SW 1271 (cell line): ENCODE results near the gene DPP6.

ENCODE experiments used
- DNase-seq, 2 experiments: peaks; one replicate each; lab custom pipeline; 2025; lab: John Stamatoyannopoulos, UW

The DPP6 gene

DNA sequence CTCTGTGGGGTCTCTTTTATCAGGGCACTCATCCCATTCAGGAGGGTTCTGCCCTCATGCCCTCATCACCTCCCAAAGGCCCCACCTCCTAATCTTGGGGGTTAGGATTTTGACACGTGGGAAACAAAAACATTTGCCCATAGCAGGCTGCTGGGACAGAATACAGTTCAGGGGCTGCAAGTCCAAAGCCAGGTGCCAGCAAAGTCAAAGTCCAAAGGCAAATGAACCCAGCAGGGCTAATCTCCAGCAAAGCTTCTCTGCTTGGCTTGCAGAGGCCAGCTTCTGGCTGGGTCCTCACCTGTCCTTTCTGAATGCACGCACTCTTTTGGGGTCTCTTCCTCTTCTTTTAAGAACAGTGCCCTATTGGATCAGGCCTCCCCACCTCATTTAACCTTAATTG, 359.9 kb downstream of the DPP6 start:
- DNase-seq = no peak

DNA sequence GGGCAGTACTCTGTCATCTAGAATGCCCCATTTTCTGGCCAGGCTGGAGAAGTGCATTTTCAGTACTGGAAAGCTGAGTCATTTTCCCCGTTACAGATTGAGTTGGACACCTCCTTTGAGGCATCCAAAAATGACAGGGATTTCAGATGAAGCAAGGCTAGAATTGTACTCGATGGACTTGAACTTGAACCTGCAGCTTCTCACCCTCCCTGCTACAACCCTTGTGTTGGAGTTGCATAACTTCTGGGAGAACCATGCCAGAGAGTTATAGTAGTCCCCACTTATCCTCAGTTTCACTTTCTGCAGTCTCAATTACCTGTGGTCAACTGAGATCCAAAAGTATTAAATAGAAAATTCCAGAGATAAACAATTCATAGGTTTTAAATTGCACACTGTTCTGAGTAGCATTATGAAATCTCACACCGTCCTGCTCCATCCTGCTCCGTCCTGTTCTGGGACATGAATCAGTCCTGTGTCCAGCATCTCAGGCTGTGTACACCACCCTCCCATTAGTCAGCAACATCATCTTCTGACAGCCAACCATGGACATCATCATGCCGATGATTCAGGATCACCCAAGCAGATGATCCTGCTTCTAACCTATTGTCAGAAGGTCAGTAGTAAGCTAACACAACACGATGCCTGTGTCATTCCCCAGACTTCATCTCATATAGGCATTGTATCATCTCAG, 363.7 kb downstream of the DPP6 start:
- DNase-seq = no peak

DNA sequence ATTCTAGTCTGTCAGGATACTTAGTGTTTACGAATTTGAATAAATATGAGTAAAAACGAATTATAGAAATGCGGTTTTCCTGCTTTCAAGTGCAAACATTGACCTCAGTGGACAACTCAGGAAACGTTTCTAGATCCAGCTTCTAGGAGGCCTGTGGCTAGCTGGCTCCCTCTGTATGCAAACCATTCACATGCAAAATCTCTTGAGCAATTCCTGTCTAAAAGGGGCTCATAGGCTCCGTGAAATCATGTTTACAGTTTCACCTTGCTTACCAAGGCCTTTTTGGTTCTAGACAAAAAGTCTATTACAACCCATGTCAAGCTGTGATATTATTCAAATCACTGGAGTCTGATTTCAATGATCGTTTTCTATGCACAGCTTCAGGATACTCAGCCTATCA, 364.5 kb downstream of the DPP6 start:
- no peak for DNase-seq

DNA sequence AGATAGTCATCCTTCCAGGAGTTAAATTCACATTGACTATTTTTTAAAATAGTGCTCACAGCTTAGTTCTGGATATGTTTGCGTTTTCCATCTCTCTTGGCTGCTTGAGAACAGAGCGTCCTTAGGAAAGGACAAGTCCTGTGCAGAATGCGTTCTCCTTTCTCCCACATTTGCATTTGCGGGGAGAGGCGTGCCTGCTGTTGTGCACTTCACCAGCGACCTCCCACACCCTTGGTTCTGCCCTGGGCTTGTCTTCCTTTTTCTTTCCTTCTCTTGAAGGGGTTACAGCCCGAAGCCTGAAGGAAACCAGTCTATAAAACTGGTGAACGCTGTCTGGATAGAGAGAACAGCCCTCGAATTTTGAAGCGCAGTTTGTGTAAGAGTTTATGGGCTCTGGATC, 367.1 kb downstream of the DPP6 start:
- DNase-seq = no peak

DNA sequence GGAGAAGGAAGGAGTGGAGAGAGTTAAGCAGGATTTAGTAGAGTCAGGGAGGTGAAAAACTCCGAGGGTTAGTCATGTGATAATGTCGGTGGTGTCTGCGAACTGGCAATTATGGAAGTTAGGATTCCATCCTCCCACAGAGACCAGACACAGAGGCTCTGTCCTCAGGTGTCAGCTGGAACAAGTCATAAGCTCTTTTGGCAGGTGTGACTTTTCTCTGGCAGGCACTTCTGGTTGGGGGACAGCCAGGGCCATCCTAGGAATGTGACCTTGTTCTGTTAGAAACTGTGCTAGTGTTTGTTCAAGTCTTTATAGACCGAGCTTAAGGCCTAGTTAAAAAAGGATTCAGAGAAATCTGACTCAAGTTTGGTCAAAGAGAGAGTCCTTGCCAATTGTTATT, 371.0 kb downstream of the DPP6 start:
- no peak for DNase-seq

DNA sequence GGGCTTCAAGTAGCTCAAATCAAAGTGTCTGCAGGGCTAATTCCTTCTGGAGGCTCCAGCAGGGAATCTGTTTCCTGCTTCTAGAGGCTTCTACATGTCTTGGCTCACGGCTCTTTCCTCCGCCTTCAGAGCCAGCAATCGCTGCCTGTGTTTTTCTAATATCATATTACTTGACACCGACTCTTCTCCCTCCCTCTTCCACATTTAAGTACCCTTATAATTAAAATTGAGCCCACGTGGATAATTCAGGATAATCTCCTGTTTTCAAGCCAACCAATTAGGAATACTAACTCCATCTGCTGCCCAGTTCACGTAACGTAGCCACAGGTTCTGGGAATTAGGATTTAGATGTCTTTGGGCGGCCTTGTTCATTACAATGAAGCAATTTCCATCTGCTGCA, 372.2 kb downstream of the DPP6 start:
- no peak for DNase-seq

DNA sequence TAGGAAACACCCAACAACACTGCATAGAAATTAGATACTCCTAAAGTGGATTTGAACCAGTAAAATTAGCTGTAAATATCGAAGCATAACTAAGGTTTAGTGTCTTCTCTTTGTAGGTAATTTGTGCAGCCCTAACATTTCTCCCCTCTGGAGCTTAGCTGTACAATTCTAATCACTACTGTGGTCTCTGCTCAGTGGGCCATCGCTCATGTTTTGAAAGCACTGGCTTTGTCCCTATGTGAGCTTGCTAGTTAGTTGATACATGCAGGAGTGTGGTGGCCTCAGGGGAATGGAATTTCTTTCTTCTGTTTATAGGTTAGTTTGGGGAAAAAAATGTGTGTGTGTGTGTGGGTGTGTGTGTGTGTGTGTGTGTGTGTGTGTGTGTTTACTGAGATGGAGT, 373.1 kb downstream of the DPP6 start:
- DNase-seq = no peak

DNA sequence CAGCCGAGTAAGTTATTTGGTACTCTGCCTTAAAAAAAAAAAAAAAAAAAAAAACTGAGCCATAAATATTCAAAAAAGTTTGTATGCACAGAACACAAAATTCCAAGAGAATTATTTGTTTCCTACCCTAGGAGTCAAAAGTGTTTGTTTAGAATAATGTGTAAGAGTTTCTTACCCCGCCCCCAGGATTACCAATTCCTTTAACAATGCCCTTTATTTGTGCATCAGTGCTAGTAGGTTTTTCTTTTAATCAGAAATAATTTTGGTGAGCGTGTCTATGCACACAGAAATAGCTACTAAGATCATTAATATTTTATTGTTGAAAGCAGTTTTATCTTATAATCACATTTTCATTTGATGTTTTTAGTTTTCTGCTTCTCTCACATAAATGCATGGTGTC, 374.6 kb downstream of the DPP6 start:
- no peak for DNase-seq

DNA sequence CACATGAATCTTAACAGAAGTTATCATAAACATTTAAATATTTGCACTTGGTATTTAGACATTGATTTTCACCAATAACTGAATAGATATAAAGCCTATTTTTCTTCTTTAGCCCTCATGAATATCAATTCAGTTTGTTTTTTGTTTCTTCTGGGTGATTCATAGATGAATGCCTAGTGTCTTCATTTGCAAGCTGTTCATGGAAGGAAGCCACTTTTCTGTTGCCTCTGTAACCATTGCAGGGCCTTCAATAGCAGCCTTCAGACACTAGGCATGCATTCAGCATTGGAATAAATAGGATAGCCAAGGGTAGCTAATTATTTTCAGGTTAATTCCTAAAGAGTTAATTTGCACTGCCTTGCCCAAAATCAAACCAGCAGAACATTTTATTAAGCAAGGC, 375.3 kb downstream of the DPP6 start:
- no peak for DNase-seq

DNA sequence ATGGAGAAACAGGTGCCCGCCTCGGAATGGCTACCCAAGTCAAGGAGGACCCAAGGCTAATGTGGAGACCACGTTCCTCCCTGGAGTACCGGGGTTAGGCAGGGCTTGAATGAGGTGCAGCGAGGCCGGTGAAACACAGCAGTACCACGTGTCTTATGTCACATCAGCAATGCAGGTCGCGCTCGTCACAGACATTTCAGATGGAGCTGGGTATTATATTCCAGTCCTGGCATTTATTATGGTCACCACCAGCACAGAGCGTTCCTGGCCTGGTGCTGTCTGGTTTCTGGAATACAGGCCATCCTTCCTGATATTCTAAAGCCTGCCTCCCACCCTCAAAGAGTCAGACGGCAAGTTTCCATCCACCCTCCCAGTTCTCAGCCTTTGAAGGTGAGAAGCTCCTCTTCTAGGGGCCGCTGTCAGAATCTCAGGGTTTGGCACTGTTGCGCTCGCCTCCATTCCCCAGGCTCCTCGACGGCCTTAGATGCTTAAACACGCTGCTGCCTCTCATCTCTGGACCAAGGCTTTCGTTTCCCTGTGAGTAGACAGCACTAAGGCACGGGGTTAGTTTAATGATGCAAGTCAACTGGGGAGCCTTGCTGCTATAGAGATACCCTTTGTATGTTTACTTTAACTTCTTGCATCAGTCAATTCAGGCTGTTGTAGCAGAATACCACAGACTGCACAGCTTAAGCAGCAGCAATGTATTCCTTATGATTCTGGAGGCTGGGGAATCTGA, 377.6 kb downstream of the DPP6 start:
- no peak for DNase-seq

DNA sequence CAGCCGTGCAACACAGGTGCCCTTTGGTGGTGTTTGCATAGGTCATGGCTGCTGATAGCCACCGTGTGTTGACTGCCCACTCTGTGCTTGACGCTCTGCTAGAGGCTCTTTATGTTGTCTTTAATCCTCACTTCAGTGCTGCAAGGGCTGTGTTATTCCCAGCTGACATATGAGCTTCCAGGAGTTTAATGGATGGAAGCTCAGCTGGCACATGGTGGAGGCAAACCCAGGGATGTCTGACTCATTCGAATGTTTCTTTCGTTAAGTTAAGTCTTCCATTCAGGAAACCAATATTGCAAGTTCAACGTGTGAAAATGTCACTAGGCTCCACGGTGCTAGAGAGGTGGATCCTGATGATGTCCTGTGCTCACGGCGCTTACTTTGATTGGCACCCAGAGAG, 378.4 kb downstream of the DPP6 start:
- no peak for DNase-seq

DNA sequence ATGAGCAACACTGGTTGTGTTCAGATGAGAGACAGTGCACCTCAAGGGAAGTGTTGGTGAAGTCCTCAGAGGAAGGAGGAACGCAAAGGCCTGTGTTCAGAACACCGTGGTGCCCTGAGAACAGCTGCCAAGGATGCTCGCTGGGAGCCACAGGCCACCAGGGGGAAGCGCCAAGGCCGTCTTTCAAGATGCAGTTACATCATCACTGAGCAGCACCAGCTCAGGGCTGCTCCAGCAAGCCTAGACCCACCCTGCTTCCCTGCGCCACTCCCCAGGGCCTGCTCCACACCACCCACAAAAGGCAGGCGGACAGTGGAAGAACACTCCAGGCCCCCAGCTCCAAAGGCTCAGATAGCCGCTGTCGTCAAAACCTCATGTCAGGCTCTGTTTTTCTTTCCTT, 378.8 kb downstream of the DPP6 start:
- no peak for DNase-seq

DNA sequence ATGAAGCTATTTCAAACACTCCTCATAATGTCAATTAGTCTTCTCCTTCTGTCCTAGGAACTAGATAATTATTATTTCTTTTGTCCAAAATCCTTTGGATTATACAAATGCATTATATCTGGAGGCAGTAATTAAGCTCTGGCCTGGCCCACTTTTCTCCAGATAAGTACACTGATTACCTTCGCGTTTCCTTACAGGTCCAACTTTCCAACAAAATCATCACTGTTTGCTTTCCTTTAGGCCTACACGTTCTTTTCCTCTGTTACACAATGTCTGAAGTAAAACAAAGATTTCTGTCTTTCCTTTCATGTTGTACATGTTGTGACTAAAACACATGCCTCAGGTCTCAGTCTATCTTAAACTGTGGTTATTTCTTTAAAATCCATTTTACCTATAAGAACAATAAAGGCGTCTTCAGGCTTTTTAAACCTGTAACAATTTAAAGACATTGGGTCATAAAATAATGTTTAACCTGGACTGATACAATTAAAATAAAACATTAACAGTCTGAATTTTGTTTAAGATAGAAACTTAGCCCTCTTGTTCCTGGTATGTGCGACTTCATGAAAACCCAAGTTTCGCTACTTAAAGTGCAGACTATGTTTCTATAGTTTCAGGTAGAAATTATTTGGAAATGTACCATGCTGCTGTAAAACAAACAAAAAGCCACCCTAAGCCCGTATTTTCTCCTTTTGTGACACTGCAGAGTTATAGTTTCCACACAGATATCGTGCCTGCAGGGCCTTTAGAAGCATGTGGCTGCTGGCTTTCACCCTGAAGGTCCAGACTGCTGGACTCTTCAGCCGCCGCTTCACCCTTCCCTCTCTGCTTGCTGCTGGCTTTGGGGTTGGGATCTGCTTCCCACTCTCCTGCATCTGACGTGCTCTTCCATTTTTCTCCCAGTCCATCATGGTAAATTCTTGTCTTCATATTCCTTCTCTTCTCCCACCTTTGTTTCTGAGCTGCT, 381.7 kb downstream of the DPP6 start:
- DNase-seq = no peak

DNA sequence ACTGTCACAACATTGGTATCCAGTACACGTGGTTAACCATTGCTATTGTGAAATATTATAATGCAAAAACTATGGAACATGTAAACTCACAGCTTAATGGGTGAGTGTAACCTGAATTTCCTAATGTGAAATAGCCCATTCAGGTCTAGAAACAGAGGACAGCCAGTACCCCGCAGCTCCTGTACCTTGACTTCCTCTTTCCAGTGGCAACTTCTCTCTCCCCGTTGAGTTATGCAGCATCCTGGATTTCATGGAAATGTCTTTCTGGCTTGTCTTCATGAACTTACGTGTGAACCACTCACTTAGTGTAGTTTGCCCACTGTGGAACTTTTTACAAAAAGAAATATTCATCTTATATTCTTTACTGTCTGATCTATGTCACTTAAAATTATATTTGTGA, 384.4 kb downstream of the DPP6 start:
- no peak for DNase-seq

DNA sequence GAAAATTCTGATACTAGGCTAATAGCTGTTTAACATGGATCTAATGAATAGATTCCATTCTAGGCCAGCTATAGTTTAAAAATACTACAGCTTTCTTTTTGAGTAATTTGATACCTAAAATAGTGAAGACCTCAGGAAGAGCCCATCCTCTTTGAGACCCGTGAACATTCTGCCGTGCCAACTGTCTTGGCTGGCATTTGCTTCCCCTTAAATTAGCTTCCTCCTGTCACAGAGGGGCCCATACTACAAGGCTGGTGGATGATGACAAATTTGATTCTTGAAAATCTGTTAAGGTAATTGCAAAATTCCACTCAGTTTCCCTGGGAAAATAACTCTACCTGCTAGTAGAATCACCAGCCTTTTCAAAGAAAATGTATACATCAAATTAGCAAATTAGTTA, 385.0 kb downstream of the DPP6 start:
- no peak for DNase-seq

DNA sequence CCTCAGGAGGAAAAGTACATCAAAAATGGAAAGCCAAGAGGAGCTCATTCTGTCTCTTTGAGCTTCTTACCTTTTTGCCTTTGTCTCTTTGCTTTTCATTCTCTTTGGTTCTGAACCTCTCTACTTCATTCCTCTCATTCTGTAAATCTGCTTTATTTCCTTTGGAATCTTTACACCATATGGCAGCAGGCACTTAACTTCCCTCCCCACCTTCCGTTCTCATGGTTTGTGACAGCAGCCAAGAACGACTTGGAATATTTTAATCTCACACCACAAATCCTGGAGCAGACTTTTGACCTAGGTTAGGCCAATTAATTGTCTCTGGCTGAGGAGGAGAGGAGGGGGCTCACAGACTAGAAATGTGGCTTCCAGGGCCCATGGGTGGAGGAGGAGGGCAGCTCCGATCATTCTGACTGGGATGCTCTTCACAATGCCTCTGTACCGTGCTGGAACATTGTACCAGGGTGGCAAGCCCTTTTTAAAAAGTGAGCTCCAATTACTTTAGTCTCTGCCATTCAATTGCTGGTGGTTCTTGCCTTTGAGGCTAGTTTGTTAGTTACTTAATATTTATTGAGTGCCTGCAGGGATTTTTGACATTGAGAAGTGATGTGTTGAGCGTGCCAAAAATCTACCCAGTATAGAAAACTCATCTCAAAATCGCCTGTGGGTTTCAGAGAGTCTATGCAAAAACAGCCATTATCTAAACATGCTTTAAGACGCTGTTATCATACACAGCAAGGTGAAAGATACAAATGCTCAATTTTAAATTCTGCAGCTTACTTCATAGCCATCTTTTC, 386.6 kb downstream of the DPP6 start:
- DNase-seq = no peak

DNA sequence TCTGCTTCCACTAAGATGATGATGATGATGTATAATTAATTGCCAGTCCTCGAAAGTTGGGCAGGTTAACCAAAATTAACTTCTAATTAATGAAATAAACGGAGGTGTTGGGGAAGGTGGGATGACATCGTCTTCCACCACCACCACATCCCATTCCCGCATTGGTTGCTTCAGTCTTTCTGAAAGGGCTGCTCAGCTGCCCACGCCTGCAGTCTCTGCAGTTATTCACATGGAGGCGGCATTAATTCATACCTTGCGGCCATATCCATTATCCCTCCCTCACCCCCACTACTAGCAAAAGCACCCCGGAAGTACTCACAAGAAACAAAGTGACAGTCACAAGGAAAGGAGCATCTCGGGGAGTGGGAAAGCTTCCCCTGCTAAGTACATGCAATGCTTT, 387.9 kb downstream of the DPP6 start:
- DNase-seq = no peak

DNA sequence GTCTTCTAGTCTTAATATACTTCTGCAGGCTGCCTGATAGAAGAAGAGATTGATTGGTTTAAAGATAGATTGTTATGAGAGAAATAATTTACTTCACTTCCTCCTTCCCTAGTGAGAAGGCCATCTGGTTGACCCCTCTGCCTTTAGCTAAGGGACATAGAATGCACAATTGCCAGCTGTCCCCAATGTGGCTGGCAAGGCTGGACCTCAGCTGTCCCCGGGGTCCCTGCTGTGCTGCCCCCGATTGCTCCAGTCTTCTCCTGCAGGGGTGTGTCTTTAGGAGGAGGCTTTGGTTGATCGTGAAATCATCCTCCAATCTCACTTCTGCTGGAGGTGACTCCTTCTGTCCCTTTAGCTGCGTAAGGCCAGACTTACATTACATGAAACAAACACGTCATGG, 388.5 kb downstream of the DPP6 start:
- DNase-seq = no peak

DNA sequence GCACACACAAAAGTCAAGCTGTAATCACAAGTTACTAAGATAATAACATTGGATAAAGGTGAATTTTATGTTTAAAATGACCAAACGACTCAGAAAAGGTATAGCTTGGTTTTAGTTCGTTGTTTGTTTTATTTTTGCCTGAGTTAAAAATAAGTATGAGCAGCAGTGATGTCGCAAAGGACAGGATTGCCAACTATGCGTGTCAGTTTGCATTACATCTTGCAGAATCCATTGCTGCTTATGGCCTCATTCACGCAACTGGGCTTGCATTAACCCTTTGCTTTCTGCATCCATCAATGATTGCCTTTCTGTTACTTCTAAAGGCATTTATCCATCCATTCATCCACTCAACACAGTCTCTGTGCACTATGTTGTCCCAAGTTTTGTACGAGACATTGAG, 389.6 kb downstream of the DPP6 start:
- DNase-seq = no peak

DNA sequence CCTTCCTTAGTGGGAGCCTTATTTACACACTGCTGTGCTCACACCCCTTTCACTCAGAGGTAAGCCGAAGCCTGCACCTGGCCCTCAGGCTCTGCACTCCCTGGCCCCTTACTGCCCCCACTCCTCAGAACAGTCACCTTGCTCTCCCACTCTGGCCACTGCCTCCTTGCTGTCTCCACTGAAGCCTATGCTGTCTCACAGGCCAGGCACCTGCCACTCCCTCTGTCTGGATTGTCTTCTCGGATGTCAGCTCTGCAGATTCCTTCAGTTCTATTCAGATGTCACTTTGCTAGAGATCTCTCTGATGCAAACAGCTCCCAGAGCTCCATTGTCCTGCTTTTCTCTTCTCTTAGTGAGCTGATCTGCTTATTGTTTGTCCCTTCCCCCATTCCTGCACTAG, 390.7 kb downstream of the DPP6 start:
- no peak for DNase-seq

DNA sequence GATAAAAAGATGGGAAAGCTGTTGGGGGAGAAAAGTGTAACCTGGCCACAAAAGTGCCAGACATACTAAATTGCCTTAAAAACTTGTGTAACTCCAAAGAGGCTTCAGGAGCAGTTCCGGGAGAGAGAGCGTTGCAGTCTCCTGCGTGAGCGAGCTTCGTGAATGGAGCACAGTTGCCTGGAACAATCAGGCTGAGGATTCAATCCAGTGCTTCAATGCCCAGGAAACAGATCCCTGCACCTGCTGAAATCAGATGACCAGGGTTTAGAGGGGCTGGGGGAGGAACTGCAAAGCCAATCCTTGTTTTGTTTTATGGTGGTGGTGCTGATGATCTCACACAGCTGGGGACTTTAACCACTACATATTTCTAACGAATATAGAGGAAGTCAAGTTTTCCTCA, 398.3 kb downstream of the DPP6 start:
- DNase-seq = no peak
